HG02678 (cell line): Measurements from ENCODE around the gene RTTN.

ENCODE experiments used
- ATAC-seq: cut with Tn5 transposase; IDR thresholded peaks from one replicate; pipeline ENCODE4 v1.9.1; 2021; ENCODE audit warnings: mild to moderate bottlenecking, moderate library complexity; ENCODE audit not compliant: unreplicated experiment

RTTN gene

DNA sequence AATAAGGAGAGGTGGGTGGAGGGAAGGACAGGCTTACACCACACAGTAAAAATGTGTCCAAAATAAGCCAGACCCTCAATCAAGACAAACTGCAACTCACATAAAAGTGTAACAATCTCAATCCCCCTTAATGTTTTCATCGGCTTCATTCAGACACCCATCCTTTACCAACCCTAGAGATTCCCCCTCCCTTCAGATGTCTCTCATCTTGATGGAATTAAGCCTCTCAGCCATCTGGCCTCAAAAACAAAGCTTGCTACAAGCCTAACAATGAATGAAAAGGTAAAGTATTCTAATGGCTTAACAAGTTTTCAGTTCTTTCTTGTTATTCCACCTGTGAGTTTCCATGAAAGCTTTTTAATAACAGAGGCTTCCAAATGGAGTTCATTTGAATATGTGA, 5.2 kb downstream of the RTTN start:
- ATAC-seq, result no peak

DNA sequence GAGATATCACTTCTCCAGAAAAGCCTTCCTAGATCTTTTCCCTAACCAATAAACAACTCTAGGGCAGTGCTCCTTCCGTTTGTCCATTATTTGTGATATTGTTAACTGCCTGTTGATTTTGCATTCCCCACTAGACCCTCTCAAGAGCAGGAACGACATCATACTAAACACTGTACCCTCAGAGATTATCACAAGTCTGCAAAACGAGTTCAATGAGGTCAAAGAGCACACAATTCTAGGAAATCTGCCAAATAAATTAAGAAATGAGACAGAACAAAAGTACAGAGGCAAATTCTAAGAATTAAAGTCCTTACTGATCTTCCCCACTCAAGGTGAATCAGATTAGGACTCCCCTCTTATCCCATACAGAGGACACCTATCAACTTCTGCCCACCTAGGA, 7.6 kb downstream of the RTTN start:
- ATAC-seq, result no peak

DNA sequence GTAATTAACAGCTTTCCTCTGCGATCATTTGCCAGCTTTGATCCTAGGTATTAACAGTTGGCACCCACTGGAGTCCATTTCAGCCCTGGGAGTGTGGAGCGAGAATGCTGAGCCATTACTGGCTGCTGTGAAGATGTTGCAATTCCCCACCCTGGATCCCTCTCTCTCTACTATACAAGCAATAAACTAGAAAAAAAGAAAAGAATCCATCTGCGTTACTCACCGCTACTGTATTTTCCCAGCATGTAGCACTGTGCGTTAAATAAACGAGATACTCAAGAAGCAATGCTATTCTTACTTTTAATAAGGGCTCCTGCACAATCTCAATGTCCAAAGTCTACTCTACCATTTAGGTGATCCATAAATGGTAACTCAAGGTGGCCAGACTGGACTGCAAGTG, 8.5 kb downstream of the RTTN start:
- no peak for ATAC-seq

DNA sequence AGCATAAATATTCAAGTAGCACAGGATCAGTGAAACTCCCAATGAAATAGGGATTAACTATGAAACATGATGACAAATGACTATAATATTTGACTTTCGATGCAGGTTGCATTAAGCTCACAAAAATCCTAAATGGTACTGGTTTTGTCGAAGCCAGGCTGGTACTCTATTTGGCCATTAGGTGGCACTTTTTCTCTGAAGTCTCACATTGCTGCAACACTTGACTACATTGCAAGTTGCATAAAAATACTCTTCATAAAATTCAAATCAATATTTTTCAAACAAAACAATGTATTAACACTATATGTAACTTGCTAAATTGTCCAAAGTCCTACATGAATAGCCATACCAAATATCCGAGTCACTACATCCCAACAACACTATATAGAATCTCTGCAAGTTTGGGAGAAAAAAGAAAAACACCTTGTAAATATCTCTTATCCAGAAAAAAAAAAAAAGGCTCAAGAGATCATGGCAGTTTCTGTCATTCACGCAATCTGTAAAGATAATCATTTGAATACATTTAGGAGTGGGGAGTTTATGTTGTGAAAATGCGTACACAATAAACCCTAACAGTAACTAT, 9.5 kb downstream of the RTTN start:
- ATAC-seq, result peak; percentile 22

DNA sequence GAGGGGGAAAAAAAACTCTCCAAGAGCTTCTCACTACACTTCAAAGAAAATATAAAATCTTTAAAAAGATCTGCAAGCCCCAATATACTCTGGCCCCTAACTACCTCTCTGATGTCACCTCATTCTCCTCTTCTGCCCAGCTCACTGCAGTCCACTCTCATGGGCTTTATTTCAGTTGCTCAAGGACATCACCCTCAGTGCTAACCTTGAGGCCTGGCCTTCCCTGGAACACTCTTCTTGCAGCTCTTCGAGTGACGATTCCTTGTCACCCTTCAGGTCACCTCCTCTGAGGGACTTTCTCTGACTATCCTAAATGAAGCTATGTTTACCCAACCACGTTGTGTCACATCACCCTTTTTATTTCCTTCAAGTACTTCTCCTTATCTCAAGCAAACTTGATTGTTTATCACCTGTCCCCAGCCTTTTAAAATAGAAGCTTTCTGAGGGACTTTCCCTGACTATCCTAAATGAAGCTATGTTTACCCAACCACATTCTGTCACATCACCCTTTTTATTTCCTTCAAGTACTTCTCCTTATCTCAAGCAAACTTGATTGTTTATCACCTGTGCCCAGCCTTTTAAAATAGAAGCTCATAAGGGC, 10.4 kb downstream of the RTTN start:
- peak; percentile 45 for ATAC-seq

DNA sequence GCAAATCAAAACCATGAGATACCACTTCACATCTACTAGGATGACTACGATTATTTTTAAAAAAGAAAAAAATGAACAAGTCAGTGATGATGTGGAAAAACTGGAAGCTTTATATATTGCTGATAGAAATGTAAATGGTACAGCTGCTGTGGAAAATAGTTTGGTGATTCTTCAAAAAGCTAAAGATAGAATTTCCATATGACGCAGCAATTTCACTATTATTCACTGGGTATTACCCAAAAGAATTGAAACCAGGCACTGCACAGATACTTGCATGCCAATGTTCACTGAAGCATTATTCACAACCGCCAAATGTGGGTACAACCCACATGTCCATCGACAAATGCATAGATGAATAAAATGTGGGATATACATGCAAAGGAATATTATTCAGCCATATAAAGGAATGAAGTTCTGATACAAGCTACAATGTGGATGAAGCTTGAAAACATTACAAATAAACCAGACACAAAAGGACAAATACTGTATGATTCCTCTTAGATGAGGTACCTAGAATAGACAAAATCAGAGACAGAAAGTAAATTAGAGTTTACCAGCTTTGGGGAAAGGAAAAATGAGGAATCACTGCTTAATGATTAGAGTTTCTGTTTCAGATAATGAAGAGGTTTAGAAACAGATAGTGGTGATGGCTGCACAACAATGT, 11.1 kb downstream of the RTTN start:
- ATAC-seq, result peak; percentile 82

DNA sequence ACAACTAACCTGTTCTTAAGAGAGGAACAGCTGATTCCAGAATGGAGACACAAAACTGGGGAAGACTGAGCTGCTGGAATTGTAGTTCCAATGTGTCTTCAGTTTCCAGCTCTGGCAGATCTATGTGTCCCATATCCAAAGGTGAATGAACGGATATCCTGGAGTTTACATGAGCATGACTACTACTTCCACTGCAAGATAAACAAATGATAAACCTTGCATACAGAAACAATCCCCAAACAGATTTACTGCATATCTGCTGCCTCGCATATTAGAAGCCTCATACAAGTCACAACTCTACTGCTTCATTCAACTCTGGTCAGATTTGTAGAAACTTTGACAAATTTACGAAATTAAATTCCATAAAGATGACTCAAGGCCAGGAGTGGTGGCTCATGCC, 15.0 kb downstream of the RTTN start:
- ATAC-seq, result no peak

DNA sequence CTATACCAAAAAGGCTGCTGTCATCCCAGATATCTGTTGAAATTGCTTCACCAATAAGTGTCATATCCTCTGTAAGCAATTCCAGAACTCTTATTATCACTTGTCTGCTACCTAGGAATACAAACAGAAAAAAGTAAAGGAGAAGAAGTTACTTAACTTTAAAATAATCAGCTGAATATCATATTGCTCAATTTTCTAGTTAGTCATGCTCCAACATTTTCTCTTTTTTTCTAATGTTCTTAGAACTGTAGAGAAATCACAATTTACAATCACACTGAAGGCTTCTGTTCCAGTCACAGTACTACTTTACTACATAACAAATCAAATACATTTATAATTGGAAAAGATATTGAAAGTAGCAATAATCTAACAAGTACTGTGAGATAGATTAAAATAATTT, 17.4 kb downstream of the RTTN start:
- ATAC-seq, result no peak

DNA sequence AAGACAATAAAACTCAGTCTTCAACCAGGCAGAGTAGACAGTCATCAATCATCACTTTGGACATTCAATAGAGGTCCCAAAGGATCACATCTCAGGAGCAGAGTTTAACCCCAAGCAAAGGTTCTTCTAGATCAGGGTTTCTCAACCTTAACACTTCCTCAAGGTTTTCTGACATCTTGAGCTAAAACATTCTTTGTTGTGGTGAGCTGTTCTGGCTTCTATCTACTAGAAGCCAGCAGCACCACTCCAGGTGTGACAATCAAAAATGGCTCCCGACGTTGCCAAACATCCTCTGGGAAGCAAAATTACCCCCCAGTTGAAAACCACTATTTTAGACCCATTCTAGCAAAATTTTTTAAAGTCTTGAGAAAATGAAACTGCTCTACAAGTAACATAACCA, 22.0 kb downstream of the RTTN start:
- ATAC-seq, result no peak

DNA sequence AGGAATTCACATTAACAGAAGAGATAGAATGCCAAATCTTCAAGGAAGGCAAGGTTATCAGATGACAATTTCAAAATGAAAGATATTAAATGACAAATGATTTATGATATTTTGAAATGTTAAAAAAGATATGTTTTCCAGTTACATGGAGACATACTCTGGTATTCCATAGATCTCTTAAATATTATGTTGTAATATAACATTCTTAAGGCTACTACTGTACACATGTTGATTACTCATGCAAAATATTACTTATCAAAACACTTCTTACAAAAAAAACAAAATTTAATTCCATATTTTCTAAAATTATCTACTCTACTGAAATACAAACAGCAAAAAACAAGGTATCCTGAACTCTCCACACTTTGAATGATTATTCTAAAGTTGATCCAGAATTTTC, 22.9 kb downstream of the RTTN start:
- no peak for ATAC-seq

DNA sequence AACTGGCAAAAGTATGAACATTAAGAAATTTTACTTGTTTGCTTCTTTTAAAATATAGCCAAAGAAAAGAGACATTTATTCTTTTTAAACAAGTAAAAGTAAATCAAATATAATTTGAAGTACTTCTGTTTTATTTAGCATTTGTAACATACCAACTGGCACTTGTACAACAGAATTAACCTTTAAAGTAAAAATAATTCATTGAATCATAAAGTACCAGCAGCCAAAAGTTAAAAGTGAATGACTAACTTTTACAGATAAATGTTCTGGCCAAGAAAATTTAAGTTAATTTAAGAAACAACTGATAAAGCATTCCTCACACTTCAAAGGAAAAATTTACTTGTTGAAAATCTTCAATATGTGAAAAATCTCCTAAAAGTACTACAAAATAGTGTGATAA, 23.8 kb downstream of the RTTN start:
- ATAC-seq, result no peak

DNA sequence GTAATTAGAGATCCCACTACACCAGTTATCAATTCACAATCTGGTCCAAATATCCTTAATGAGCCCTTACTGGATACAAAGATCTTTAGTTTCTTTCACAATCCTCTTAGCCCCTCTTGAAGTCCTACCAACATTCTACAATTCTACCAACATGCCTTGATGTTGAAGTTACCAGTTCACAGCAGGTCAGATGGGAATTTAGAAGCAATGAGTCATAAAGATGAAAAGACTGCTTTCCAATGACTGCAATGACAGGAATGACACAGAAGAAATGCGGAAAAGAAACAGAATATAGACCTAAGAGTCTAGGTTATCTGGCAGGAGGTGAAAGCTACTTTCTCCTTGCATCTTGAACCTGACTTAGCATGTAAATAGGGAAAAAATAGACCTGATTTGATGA, 24.5 kb downstream of the RTTN start:
- ATAC-seq, result no peak

DNA sequence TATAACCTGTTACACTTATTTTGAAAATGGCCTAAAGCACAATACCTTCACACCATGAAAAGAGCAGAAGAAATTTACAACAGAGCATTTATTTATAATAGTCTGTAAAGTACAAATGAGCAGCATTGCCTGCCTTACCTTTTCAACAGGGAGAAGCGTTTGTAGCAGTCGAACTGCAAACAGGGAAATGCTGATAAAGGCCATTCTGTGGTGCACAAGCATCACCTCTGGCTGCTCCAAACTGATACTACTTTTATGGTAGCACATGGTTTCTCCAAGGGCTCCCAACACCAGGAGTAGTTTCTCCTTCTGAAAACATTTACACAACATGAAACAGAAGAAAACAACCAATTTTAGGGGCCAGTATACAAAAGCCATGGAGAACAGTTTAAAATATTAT, 28.9 kb downstream of the RTTN start:
- no peak for ATAC-seq

DNA sequence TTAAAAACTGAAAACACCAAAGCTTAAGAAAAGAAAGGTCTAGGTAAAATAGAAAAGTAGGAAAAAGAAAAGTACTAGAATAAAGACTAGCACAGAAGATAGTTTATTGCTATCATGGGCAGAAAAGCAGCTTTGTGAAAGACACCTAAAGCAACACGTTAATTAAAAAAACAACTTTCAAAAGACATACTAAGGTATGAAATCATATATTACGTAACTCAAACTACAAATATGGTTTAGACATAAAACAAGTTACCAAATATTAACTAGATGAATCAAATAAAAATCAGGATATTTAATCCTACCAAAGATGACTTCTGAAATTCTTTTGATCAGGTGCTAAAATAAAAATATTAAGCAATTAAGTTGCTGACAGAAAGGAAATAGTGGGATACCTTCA, 30.3 kb downstream of the RTTN start:
- ATAC-seq, result no peak

DNA sequence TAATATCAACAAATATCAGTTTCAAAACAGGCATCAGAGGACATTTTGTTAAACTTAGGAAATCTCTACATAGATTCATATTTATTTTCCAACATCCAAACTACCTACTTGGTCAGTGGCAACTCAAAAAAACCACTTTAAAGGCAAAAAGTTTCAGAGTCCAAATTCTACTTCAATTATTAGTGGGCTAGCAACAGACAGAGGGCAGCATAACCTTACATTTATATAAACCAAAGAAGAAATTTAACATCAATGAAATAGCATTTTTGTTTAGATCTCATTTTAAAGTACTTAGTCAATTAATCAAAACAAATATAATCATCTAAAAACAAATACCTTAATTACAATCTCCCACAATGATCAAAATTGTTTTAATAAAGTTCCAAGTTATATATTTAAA, 33.3 kb downstream of the RTTN start:
- ATAC-seq, result no peak

DNA sequence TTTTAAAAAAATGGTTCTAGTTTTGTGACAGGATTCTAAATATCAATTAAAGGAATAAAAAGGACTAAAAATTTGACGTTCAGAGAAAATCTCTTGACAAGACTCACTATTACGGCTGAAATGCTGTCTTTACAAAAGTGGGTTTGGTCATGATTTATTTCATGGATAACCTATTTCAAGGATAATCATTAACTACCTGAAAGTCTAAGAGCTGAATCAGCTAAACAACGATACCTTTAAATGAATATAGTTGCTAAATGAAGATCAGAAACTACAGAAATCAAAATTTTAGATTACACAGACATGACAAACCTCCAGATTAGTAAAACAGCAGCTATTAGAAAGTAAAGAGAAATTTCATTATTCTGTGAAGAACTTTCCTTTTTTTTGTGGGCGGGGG, 35.7 kb downstream of the RTTN start:
- ATAC-seq, result no peak

DNA sequence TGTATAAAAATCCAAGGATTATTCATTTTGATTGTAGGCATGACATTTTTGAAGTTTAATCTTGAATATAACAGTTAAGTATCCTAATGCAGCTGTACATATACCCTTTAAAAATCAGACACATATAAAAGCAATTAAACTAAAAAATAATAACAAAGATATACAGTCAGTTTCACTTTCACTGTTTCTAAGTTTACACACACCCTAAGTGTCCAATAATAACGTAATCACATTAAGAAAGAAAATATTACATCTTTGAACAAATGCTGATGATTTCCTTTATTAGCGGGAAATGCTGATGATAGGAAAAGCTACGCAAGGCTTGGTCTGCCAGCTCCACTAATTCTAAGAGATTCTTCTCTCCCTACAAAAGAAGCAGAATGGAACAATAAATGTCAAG, 38.8 kb downstream of the RTTN start:
- ATAC-seq, result no peak

DNA sequence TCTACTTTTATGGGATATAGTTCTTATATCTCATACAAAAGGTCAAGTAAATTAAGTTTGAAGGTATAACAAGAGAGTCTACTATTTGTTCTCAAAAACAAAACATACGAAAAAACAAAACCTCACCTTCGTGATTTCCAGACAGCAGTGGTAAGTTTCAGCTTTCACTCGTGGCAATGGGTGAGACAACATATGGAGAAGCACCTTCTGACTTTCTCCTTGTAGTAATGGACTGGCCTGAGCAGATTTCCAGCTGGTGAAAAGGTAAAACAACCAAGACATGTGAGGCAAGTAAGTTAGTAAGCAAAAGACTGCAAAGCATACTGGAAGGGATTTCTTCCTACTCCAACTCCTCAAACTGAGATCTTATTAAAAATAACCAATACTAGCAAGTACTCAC, 39.6 kb downstream of the RTTN start:
- ATAC-seq, result peak; percentile 90

DNA sequence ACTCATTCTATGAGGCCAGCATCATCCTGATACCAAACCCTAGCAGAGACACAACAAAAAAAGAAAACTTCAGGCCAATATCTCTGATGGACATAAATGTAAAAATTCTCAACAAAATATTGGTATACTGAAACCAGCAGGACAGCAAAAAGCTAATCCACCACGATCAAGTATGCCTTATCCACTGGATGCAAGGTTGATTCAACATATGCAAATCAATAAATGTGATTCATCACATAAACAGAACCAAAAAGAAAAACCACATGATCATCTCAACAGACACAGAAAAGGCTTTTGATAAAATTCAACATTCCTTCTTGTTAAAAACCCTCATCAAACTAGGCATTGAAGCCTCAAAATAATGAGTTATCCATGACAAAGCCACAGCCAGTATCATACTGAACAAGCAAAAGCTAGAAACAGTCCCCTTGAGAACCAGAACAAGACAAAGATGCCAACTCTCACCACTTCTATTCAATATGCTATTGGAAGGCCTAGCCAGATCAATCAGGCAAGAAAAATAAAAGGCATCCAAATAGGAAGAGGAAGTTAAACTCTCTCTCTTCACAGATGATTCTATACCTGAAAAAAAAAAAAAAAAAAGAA, 45.3 kb downstream of the RTTN start:
- no peak for ATAC-seq

DNA sequence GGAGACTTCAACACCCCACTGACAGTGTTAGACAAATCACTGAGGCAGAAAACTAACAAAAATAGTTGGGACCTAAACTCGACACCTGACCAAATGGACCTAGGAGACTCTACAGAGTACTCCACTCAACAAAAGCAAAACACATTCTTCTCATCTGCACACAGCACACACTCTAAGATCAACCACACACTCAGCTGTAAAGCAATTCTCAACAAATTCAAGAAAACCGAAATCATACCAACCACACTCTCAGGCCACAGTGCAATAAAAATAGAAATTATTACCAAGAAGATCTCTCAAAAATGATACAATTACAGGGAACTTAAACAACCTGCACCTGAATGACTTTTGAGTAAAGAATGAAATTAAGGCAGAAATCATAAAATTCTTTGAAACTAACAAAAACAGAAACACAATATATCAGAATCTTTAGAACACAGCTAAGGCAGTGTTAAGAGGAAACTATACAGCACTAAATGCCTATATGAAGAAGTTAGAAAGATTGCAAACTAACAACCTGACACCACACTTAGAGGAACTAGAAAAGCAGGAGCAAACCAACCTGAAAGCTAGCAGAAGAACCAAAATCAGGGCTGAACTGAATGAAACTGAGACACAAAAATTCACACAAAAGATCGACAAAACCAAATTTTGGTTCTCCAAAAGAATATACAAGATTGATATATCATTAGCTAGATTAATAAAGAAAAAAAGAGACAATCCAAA, 46.3 kb downstream of the RTTN start:
- peak; percentile 86 for ATAC-seq

DNA sequence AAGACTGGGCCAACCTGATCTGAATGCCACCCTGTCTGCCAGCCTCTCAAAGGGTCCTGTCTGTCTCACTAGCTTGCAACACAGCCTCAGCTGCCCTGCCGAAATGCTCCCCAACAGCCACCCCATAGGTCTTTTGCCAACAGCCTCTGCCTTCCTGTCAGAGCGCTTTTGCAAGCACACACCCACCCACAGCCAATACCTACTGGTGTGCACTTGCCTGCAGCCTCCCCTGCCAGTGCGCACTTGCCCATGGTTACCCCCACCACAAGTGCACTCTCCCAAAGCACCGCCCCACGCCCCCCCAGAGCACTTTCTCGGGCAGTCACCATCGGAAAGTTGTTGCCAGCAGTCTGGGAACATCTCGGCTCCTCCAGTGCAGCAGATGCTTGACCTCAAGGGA, 48.6 kb downstream of the RTTN start:
- ATAC-seq, result no peak
